ENCODE results near the gene WIPF1.

The WIPF1 gene

DNA sequence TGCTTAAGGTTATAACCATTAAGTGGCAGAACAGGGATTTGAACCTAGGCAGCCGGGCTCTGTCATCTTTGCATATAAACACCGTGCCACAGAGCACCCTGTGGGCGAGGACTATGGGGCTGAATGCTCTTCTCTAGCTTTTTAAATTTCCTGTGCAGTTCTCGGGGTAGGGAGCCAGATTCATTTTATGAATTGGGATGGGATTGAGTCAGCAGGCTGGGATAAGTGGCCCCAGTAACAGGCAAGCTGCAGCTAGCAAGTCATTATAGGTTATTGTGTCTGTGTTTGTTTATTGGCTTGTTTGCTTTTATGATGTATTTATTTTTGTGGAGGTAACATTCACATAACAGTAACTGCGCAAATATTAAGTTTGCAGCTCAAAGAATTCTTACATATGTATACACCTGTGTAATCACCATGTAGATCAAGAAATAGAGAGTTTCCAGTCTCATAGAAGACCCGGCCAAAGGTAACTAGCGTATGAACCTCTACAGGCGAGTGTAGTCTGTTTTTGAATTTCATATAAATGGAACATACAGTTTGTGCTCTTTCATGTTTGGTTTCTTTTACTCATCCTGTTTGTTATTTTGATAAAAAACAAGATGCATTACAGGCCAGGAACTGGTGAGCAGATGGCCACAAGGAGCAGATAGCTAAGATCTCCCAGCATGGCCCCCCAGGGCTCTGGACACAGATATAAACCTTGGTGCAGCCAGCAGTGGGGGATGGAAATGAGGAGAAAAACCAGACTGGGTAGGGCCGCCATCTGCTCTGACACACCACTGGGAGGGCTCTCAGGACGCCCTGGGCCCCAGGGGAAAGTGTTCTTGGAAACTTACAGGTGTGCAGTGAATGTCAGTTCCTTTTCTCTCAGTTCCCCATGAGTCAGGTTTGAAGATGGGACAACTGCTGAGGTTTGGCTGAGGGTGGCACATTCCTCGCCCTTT, 61.6 kb downstream of the WIPF1 start:
- Histone ChIP-seq H3K27ac (ENCODE audit: low read length) (no peak overlapping the region), H3K4me3 (ENCODE audit: low read depth in 1 of 2, low read length in 2 of 2) (no peak overlapping the region), H3K27me3 (ENCODE audit: low read depth, low read length) (no peaks in the 10 kb centered on the region), H3K36me3 (ENCODE audit: control insufficient read depth in 1 of 2, insufficient read depth in 2 of 2, low read length in 2 of 2) (no peaks in the 10 kb centered on the region), H3K4me1 (ENCODE audit: control insufficient read depth in 1 of 2, insufficient read depth in 2 of 2, low read length in 2 of 2) (no peaks in the 10 kb centered on the region), H3K9me3 (ENCODE audit: control insufficient read depth in 1 of 2, low read length in 2 of 2) (no peaks in the 10 kb centered on the region)

DNA sequence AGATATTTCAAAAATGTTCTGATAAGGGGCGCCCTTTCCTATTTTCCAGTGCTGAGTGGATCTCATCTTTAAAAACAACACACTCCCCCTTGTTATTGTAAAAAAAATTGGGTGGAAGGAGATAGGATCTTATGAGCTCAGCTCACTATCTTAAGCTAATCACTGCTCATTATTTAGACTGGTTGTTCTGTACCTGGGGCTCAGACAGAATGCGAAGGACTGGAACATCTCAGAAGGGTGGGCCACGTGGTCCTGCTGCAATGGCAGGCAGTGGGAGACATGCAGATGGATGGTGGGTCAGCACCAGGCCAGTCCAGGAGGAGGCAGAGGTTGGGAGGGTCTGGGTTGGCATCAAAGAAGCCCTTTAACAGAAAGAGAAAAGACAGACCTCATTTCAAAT, 62.5 kb downstream of the WIPF1 start:
- Histone ChIP-seq H3K9me3 (ENCODE audit: control insufficient read depth in 1 of 2, low read length in 2 of 2) (no peaks in the 10 kb centered on the region), H3K4me3 (ENCODE audit: low read depth in 1 of 2, low read length in 2 of 2) (no peak overlapping the region), H3K27me3 (ENCODE audit: low read depth, low read length) (no peaks in the 10 kb centered on the region), H3K4me1 (ENCODE audit: control insufficient read depth in 1 of 2, insufficient read depth in 2 of 2, low read length in 2 of 2) (no peaks in the 10 kb centered on the region), H3K27ac (ENCODE audit: low read length) (no peak overlapping the region), H3K36me3 (ENCODE audit: control insufficient read depth in 1 of 2, insufficient read depth in 2 of 2, low read length in 2 of 2) (no peaks in the 10 kb centered on the region)

DNA sequence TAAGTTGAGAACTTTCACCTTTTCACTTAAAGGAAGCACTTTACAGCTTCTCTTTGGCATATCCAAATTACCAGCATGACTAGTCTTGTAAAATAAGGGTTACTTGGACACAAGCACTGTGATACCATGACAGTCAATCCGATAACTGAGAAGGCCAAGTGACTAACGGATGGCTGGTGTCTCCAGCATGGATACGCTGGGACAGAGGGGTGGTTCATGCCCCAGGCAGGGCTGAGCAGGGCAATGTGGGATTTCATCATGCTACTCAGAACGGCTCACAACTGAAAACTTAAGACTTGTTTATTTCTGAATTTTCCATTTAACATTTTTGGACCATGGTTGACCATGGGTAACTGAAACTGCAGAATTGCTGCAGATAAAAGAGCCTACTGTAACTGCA, 67.7 kb downstream of the WIPF1 start:
- H3K27ac ChIP-seq (ENCODE audit: low read length) = no peak overlapping the region
- no peaks in the 10 kb centered on the region for H3K9me3 ChIP-seq (ENCODE audit: control insufficient read depth in 1 of 2, low read length in 2 of 2)
- H3K36me3 ChIP-seq (ENCODE audit: control insufficient read depth in 1 of 2, insufficient read depth in 2 of 2, low read length in 2 of 2) = no peaks in the 10 kb centered on the region
- no peaks in the 10 kb centered on the region for H3K4me1 ChIP-seq (ENCODE audit: control insufficient read depth in 1 of 2, insufficient read depth in 2 of 2, low read length in 2 of 2)
- no peaks in the 10 kb centered on the region for H3K27me3 ChIP-seq (ENCODE audit: low read depth, low read length)
- H3K4me3 ChIP-seq (ENCODE audit: low read depth in 1 of 2, low read length in 2 of 2) = no peak overlapping the region

DNA sequence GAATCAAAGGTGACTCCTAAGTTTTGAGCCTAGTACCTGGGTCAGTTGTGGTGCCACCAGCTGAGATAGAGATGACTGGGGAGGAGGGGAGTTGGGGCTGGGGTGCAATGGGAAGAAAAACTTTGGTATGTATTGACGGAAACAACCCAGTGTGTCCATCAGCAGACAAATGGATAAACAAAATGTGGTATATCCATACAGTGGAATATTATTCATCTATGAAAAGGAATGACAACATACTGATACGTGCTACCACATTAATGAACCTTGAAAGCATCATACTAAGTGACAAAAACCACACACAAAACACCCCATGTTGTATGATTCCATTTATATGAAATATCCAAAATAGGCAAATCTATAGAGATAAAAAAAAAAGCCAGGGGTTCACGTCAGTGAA, 69.6 kb downstream of the WIPF1 start:
- Histone ChIP-seq H3K9me3 (ENCODE audit: control insufficient read depth in 1 of 2, low read length in 2 of 2) (no peaks in the 10 kb centered on the region), H3K36me3 (ENCODE audit: control insufficient read depth in 1 of 2, insufficient read depth in 2 of 2, low read length in 2 of 2) (no peaks in the 10 kb centered on the region), H3K27me3 (ENCODE audit: low read depth, low read length) (no peaks in the 10 kb centered on the region), H3K27ac (ENCODE audit: low read length) (no peak overlapping the region), H3K4me1 (ENCODE audit: control insufficient read depth in 1 of 2, insufficient read depth in 2 of 2, low read length in 2 of 2) (no peaks in the 10 kb centered on the region), H3K4me3 (ENCODE audit: low read depth in 1 of 2, low read length in 2 of 2) (no peak overlapping the region)

DNA sequence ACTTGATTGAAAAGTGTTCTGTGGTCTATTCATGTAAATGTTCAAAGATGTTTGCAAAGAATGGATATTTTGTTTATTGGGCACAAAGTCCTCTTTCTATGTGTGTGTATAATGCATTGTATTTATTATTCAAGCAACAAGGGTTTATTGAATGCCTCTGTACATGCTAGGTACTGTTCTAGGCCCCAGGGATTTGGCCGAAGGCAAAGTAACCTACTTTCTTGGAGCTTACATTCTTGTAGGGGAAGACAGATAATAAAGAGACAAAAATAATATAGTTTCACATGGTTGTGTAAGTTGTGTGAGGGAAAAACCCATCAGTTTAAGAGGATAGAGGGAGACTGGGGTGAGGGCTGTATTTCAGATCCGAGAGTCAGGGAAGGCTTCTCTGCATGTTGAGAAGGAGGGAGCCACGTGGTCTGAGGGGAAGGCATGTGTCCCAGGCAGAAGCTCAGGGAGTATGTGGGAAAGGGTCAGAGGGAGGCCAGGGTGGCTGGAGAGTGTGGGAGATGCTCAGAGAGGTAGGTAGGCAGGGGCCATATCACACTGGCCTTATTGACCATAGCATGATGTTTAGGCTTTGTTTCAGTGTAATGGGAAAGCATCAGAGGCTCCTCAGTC, 70.4 kb downstream of the WIPF1 start:
- Histone ChIP-seq H3K27me3 (ENCODE audit: low read depth, low read length) (no peaks in the 10 kb centered on the region), H3K9me3 (ENCODE audit: control insufficient read depth in 1 of 2, low read length in 2 of 2) (no peaks in the 10 kb centered on the region), H3K4me1 (ENCODE audit: control insufficient read depth in 1 of 2, insufficient read depth in 2 of 2, low read length in 2 of 2) (no peaks in the 10 kb centered on the region), H3K27ac (ENCODE audit: low read length) (no peak overlapping the region), H3K4me3 (ENCODE audit: low read depth in 1 of 2, low read length in 2 of 2) (no peak overlapping the region), H3K36me3 (ENCODE audit: control insufficient read depth in 1 of 2, insufficient read depth in 2 of 2, low read length in 2 of 2) (no peaks in the 10 kb centered on the region)

DNA sequence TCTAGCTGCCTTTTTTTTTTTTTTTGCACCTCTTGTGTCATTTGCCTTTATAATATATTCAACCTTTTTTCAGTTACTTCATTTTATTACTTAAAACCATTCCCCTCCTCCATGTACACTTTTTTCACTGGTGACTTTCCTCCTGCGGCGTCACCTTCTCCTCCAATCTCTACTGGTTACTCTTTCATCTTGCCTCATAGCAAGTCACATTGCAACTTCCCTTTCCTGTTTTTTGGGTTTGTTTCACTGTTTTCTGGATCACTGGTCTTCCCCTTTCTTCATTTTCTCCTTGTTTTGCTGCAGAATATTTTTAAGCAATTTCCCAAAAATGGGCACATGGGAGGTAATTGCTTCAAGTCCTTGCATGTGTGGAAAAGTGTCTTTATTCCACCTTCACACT, 73.1 kb downstream of the WIPF1 start:
- Histone ChIP-seq H3K36me3 (ENCODE audit: control insufficient read depth in 1 of 2, insufficient read depth in 2 of 2, low read length in 2 of 2) (no peaks in the 10 kb centered on the region), H3K4me3 (ENCODE audit: low read depth in 1 of 2, low read length in 2 of 2) (no peak overlapping the region), H3K27ac (ENCODE audit: low read length) (peak overlapping the region; percentile 6), H3K27me3 (ENCODE audit: low read depth, low read length) (no peaks in the 10 kb centered on the region), H3K9me3 (ENCODE audit: control insufficient read depth in 1 of 2, low read length in 2 of 2) (no peaks in the 10 kb centered on the region), H3K4me1 (ENCODE audit: control insufficient read depth in 1 of 2, insufficient read depth in 2 of 2, low read length in 2 of 2) (no peaks in the 10 kb centered on the region)

DNA sequence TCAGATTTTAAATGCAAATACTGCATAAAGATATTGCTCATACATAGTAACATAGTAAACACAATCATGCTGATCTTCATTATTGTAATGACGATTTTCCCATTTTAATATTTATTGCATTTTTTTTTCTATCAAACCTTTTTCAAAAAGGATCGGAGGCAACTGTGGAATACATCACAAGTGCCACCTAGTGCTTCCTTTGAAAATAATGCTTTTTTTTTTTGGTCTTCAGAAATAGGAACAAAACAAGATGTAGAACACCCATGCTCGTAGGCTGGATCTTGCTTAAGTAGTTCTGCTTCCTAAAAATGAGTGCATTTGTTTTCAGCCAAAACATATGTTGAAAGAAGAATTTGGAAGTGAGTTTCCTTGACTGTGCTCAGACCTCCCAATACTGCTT, 75.1 kb downstream of the WIPF1 start:
- no peaks in the 10 kb centered on the region for H3K27me3 ChIP-seq (ENCODE audit: low read depth, low read length)
- no peak overlapping the region for H3K4me3 ChIP-seq (ENCODE audit: low read depth in 1 of 2, low read length in 2 of 2)
- H3K9me3 ChIP-seq (ENCODE audit: control insufficient read depth in 1 of 2, low read length in 2 of 2) = no peaks in the 10 kb centered on the region
- H3K27ac ChIP-seq (ENCODE audit: low read length) = no peak overlapping the region
- no peaks in the 10 kb centered on the region for H3K4me1 ChIP-seq (ENCODE audit: control insufficient read depth in 1 of 2, insufficient read depth in 2 of 2, low read length in 2 of 2)
- no peaks in the 10 kb centered on the region for H3K36me3 ChIP-seq (ENCODE audit: control insufficient read depth in 1 of 2, insufficient read depth in 2 of 2, low read length in 2 of 2)

DNA sequence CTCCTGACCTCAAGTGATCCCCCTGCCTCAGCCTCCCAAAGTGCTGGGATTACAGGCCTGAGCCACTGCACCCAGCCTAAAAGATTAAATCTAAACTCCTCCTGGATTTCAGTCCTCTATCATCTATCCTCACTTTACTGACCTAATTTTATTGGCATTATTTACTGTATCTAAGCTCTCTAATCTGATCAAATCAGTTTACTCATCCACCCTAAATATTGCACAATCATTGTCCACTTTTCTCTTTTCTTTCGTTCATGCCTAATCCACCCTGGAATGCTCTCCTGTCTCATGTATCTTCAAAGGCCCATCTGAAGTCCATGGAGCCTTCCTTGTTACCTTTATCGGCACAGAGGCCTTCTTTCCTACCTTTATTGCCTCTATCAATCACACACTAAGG, 79.2 kb downstream of the WIPF1 start:
- Histone ChIP-seq H3K27me3 (ENCODE audit: low read depth, low read length) (no peaks in the 10 kb centered on the region), H3K27ac (ENCODE audit: low read length) (no peak overlapping the region), H3K36me3 (ENCODE audit: control insufficient read depth in 1 of 2, insufficient read depth in 2 of 2, low read length in 2 of 2) (no peaks in the 10 kb centered on the region), H3K4me1 (ENCODE audit: control insufficient read depth in 1 of 2, insufficient read depth in 2 of 2, low read length in 2 of 2) (no peaks in the 10 kb centered on the region), H3K9me3 (ENCODE audit: control insufficient read depth in 1 of 2, low read length in 2 of 2) (no peaks in the 10 kb centered on the region), H3K4me3 (ENCODE audit: low read depth in 1 of 2, low read length in 2 of 2) (no peak overlapping the region)

DNA sequence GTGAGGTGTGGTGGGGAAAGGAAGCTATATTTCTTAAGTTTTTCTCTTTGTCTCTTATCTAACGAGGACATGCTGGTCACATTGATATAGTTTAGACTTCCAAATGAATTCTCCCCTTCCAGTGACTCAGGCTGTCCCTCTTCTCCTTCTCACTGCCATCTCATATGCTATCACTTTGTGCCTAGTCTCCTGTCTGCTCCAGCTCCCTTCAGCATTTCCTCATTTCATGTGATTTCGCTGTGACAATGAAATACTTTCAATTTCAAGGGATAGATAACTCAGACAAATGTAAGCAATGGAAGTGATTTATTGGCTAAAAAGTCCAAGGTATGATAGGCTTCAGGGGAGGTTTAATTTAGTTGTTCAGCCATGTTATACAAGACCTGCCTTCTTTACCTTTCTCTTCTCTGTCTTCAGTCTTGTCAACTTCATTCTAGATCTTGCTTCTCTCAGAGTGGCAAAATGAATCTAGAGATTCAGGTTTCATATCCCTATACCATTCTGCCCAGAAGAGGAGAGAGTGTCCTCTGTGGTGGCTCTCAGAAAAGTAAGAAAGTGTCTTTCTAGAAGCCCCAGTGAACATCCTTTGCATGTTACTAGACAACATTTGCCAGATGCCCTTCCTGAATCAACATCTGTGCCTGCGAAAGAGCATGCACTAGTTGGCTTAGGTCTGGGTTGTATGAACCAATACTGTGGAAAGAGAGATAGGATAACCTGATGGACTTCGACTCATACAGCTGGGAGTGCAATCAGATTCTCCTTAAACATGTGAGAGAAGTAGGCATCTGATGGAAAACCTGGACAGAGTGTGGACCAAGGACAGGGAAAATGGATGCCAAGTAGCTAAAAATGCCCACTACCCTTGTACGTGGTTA, 80.9 kb downstream of the WIPF1 start:
- Histone ChIP-seq H3K4me1 (ENCODE audit: control insufficient read depth in 1 of 2, insufficient read depth in 2 of 2, low read length in 2 of 2) (no peaks in the 10 kb centered on the region), H3K4me3 (ENCODE audit: low read depth in 1 of 2, low read length in 2 of 2) (no peak overlapping the region), H3K27me3 (ENCODE audit: low read depth, low read length) (no peaks in the 10 kb centered on the region), H3K36me3 (ENCODE audit: control insufficient read depth in 1 of 2, insufficient read depth in 2 of 2, low read length in 2 of 2) (no peaks in the 10 kb centered on the region), H3K9me3 (ENCODE audit: control insufficient read depth in 1 of 2, low read length in 2 of 2) (no peaks in the 10 kb centered on the region), H3K27ac (ENCODE audit: low read length) (no peak overlapping the region)

DNA sequence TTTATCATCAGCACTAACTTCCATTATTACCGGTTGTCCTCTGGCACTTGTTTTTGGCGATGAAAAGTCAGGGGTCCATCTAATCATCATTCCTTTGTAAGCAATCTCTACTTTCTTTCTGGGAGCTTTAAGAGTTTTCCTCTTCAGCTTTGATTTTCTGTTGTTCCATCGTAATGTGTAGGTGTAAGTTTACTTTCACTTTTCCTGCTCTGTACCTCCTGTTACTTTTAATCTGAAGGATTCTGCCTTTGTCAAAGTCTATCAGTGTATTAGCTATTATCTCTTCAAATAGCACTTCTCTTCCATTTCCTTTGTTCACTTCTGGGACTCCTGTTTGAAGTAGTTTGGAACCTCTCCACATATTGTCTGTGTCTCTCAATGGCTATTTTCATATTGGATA, 85.3 kb downstream of the WIPF1 start:
- Histone ChIP-seq H3K9me3 (ENCODE audit: control insufficient read depth in 1 of 2, low read length in 2 of 2) (no peaks in the 10 kb centered on the region), H3K4me3 (ENCODE audit: low read depth in 1 of 2, low read length in 2 of 2) (no peak overlapping the region), H3K4me1 (ENCODE audit: control insufficient read depth in 1 of 2, insufficient read depth in 2 of 2, low read length in 2 of 2) (no peaks in the 10 kb centered on the region), H3K36me3 (ENCODE audit: control insufficient read depth in 1 of 2, insufficient read depth in 2 of 2, low read length in 2 of 2) (no peaks in the 10 kb centered on the region), H3K27ac (ENCODE audit: low read length) (no peak overlapping the region), H3K27me3 (ENCODE audit: low read depth, low read length) (no peaks in the 10 kb centered on the region)

DNA sequence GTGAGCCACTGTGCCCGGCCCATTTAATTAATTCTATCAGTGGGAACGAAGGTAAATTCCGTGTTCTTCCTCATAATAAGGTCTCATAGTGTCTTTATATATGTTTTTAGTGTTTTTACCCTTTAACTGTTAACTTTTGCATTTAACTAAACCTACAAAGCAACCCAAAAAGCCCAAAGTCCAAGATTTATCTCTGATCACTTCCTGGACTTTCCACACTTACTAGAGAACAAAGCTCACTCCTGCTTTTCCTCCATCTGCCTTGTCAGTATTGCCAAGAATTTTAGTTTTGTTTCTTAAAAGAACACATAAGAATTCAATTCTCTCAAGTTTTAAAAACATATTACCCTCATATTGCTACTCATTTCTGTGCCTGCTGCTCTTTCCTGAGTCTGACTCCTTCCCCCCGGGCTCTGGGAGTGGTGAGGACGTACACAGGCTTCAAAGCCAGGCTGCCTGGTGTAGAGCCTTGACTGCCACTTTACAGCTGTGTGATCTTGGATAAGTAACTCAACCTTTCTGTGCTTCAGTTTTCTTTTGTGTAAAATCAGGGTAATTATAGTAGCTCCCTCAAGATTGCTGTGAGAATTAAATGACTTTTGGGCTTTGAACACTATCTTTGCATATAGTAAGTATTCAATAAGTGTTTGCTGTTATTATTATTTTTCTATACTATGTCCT, 85.9 kb downstream of the WIPF1 start:
- H3K27me3 ChIP-seq (ENCODE audit: low read depth, low read length) = no peaks in the 10 kb centered on the region
- H3K4me1 ChIP-seq (ENCODE audit: control insufficient read depth in 1 of 2, insufficient read depth in 2 of 2, low read length in 2 of 2) = no peaks in the 10 kb centered on the region

More for the DNA sequence above, 85.9 kb downstream of the WIPF1 start:
- H3K36me3 ChIP-seq (ENCODE audit: control insufficient read depth in 1 of 2, insufficient read depth in 2 of 2, low read length in 2 of 2) = no peaks in the 10 kb centered on the region
- no peak overlapping the region for H3K27ac ChIP-seq (ENCODE audit: low read length)
- H3K9me3 ChIP-seq (ENCODE audit: control insufficient read depth in 1 of 2, low read length in 2 of 2) = no peaks in the 10 kb centered on the region
- H3K4me3 ChIP-seq (ENCODE audit: low read depth in 1 of 2, low read length in 2 of 2) = no peak overlapping the region

Measured in muscle layer of duodenum (tissue), 2 donors.